HG03280 (cell line): Measurements from ENCODE around the gene GJD4.
A peak's percentile ranks its signal among the peaks of the same experiment; 100 is the strongest.

ENCODE experiments used
- ATAC-seq: cut with Tn5 transposase; IDR thresholded peaks from one replicate; pipeline ENCODE4 v1.9.1; 2021; ENCODE audit warnings: mild to moderate bottlenecking, moderate library complexity; ENCODE audit not compliant: unreplicated experiment

The GJD4 gene

DNA sequence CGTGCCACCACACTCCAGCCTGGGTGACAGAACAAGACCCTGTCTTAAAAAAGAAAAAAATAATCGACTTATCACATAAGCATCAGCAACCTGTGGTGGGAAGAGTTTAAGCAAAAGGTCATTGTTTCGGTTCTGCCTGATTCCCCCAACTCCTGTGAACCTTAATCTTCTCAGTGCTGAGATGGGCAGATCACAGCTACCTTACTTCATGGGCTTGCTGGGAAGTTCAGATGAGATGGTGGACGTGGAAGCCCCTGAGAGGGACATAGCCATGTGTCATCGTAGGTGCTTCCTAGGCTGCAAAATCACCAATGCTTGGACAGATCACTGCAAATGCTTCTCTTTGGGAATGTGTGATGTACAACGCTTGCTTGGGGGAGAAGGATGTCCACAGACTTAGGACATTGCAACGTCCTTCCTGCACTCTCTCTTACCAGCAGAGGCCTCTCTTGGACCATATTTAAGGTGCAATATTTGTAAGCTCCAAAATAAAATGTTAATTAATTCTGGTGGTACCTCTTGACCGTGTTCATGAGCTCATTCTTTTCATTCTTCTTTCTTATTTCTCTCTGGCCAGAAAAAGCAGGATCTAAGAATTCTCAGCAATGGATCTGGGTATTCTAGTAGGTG is 8.6 kb downstream of the GJD4 start:
- ATAC-seq, result no peak

DNA sequence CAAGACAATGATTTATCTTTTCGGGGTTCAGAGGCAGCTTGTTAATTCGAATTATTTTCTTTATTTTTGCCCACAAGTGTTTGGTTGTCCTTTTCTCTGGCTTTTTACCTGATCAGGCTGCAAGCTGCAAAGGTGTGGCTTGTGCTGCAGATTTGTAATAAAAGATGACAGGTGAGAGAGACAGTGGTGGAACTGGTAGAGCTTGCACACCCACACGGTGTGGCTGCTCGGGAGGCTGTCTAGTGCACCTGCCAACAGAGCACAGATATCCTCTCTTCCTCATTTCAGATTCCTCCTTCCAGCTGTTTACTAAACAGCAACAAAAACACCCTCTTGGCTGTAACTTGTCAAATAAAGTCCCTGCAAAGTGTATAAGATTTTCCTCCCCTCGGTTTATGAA is 9.2 kb downstream of the GJD4 start:
- ATAC-seq, result no peak

DNA sequence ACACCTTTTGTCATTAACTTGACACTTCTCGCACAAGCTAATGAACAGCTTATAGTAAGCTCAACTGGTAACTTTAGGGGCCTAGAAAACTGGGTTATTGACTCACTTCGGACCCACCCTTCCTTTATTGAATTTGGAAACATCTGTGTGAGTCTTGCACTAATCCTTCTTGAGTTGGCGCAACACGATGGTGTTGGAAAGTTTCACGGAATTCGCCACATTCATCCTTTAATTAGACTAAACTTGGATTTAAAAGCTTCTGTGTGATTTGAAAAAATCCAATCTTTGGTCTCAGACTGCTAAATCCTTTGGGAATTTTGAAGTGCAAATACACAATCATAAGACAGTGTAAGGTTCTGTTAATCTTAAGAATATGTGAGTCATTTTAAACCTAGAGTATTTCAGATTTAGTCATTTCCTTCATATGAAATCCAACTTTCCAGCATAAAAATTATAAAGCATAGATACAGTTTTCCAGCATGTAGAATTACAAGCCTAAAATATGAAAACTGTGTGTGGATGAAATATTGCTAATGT is 21.9 kb downstream of the GJD4 start:
- ATAC-seq, result no peak

DNA sequence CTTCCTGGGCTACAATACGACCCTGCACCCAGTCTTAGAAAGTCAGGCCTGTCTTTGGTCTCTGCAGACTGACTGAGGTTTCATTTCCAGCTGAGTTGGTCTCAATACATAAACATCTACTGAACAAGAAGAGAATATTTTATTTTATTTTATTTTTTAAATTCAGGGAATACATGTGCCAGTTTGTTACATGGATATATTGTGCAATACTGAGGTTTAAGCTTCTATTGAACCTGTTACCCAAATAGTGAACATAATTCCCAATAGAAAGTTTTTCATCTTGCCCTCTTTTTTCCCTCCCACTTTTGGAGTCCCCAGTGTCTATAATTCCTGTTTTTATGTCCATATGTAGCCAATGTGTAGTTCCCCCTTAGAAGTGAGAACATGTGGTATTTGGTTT is 26.3 kb downstream of the GJD4 start:
- ATAC-seq, result no peak

DNA sequence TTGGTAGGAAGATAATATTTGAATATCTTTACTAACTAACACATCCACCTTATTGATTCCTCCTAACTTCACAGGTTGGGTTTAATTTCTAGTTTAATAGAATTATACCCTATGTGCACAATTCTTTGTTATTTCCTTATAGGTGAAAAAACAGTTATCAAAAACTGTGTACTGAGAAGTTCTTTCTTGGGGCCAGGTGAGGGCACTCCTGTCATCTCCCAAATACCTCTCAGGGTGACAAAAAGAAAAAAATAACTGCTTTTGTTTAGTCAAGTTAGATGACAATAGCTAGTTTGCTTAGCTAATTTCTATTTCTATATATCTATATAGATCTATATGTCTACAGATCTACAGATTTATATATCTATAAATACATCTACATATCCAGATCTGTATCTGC is 26.9 kb downstream of the GJD4 start:
- ATAC-seq, result no peak

DNA sequence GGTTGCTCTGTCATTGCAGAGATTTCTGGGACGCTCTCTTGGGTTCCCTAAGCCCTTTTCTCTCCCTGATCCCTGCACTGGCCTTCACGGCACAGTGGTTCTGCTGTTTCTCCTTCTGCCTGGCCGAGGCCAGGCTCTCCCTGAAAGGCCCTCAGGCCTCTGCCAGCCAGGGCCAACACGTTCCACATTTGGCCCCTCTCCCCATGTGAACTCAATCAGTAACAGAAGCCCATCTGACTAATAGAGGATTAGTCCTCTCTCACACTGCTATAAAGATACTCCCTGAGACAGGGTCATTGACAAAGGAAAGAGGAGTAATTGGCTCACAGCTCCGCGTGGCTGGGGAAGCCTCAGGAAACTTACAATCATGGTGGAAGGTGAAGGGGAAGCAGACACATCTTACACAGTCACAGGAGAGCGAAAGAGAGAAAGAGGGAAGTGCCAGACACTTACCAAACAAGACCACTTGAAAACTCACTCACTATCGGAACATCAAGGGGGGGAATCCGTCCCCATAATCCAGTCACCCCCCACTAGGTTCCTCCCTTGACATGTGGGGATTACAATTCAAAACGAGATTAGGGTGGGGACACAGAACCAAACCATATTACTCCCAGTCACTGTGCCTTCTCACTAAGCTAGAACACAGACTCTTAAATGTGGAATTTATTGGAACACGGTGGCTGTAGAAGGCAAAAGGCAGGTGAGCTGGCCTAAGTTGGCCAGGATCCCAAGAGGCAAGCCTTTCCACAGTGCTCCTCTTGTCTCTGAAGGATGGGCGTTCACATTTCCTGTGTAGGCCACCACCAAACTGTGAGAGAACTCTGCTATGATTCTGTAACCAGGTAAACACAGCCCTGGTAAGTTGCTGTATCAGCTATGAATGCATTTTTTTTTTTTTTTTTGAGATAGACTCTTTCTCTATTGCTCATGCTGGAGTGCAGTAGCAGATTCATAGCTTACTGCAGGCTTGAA is 28.2 kb downstream of the GJD4 start:
- ATAC-seq, result no peak

DNA sequence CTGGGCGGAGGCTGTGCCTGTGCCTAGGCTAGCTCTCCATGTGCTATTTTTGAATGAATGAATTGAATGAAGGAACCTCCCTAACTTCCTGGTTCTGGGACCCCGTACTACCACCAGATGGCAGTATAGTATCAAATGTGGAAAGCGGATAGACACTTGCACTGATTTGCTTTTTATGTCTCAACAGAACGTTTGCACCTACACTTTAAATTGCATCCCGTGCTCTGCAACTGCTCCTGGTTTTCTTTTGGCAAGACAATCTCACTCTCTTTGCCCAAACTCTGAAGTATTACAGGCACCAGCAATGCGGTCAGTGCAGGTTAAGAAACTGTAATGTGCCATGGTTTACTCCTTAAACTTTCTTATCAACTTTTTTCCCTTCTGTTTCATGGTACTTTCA is 30.4 kb downstream of the GJD4 start:
- ATAC-seq, result peak; percentile 71

DNA sequence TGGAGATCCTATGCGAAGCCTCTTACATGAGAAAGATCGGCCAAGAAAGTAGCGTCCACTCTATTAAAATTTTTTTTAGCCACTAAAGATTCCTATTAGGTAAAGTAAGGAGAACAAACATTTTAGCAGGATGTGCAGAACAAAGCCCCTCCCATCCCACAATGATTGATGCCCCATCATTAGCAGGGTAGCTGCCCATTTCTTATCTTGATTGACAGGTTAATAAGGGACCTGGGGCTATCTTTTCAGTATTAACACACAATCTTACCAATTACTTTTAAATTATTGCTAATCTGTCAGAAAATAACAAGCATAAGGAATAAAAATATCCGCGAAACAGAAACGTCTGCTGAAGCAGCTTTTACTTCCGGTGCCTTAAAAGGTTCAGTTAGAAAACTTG is 31.8 kb downstream of the GJD4 start:
- no peak for ATAC-seq

DNA sequence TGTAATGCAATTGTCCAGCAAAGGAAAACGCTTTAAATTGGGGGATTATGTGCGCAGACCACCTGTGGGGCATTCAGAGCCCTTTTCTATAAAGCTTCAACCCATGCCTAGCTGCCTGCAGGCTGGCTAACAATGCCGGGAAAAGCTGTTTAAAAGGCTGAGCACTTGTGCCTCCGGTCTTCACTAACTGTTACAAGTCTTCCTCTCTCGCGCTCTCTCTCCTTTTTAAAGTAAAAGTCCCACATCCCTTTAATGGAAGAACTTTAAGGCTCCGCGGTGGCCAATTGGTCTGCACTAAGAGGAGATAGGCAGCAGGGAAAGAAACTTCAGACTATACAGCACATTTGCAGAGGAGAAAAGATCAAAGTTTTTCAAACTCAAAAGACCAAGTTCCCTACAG is 32.3 kb downstream of the GJD4 start:
- ATAC-seq, result no peak

DNA sequence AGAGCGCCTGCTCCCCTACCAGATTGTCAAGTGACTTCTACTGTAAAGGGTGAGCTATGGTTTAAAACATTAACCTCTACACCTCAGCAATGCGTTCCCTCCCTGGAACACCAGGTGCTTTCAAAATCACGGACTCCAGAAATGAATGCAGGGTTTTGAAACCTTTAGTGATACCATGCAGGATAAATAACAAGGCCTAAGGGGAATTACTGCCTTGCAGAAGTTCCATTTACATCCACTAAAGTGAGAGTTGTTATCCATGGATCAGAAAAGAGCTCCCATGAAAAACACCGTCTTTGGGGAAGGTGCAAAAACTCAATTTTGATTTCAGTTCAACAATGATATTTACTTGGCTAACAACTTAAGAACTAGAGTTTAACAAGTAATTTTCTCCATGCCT is 33.0 kb downstream of the GJD4 start:
- ATAC-seq, result no peak

DNA sequence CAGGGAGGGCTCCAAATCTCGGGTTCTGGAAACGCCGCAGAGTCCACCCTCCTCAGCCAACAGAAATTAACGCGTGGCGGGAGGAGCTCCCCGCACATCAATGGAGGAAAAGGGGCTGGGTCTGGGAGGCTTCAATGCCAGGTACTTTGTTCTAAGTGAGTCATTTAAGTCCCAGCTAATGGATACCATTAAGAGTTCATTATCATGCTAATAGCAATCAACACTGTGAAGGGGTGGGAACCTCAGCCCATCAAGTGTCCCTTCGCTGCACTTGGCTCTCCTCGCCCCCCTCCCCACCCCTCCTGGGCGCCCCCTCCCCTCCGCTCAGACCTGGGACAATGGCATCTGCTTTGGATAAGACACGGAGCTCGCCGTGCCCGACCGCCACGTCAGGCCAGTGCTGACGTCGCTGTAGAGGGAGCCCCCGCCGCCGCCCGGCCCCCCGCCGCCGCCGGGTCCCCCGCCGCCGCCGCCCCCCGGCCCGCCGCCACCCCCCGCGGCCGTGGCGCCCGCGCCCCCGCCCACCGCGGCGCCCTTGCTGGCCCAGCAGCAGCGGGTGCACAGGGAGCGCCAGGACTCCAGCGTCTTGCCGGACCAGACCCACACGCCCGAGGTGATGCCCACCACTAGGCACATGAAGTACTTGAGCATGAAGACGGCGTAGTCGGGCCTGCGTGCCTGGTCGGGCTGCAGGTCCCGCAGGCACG is 34.0 kb downstream of the GJD4 start:
- no peak for ATAC-seq

DNA sequence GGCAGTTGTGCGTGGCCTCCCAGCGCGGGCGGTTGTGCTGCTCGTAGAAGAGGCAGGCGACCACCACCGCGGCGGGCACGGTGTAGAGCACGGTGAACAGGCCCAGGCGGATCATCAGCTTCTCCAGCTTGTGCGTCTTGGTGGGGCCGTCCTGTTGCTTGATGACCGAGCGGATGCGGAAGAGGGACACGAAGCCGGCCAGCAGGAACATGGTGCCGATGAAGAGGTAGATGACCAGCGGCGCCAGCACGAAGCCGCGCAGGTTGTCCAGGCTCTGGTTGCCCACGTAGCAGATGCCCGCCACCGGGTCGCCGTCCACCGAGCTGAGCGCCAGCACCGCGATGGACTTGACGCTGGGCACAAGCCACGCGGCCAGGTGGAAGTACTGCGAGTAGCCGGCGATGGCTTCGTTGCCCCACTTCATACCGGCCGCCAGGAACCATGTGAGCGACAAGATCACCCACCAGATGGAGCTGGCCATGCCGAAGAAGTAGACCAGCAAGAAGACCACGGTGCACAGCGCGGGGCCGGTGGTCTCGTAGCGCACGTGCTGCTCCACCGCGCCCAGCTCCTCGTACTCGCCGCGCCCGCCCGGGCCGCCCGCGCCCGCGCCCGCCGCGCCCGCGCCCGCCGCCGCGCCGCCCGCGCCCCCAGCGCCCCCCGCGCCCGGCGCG is 34.7 kb downstream of the GJD4 start:
- ATAC-seq, result no peak

DNA sequence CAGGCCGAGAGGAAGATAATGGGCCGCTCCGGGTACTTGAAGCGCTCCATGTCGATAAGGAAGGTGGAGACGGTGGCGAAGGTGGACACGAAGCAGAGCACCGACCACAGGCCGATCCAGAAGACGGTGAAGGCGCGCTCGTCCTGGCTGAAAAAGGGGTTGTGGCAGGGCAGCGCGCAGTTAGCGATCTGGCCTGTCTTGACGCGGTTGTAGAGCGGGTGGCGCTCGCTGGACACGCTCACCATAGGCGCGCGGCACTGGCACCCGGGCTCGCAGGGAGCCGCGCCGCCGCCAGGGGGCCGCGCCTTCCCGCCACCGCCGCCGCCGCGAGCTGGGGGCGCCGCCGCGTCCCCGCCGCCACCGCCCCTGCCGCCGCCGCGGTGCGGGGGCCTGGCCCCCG is 35.3 kb downstream of the GJD4 start:
- ATAC-seq, result peak; percentile 26

DNA sequence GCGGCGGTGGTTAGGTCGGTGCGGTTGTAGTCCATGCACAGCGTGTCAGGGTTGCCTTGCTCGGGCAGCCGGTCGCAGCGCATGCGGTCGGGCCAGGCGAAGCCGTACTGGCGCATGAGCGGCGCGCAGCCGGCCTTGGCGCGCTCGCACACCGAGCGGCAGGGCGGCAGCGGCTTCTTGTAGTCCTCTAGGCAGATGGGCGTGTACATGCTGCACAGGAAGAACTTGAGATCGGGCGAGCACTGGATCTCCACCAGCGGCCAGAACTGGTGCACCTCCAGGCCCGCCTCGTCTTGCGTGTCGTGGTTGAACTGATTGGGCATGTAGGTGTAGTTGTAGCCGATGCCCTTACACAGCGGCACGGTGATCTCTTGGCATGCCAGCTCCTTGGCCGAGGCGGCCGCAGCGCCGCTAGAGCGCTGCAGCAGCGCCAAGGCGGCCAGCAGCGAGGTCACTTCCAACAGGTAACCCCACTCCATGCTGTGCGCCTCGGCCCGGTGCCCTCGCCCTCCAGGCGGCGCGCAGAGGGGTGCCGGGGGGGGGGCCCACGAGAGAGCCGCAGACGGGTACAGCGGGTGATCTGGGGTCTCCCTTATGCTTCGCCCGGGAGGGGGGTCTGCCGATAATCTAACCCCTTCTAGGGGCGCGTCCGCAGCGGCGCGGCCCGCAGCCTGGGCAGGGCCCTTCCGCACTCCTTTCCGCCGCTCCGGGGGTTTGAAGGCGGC is 36.0 kb downstream of the GJD4 start:
- peak; percentile 42 for ATAC-seq

DNA sequence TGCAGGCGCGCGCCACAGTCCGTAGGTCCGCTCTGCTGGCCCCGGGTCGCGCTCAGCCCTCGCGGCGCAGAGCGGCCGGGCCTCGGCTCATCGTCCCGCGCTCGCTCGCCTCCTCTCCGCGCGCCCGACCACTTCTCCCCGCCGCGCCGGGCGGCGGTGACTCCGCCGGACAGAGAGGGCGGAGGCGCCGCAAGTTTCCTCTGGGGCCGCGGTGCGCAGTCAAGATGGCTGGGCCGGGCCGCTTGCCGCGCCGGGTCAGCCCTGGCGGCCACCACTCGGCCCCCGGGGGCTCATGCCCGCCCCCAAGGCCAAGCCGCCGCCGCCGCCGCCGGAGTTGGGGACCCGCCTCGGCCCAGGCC is 36.5 kb downstream of the GJD4 start:
- ATAC-seq, result peak; percentile 30

DNA sequence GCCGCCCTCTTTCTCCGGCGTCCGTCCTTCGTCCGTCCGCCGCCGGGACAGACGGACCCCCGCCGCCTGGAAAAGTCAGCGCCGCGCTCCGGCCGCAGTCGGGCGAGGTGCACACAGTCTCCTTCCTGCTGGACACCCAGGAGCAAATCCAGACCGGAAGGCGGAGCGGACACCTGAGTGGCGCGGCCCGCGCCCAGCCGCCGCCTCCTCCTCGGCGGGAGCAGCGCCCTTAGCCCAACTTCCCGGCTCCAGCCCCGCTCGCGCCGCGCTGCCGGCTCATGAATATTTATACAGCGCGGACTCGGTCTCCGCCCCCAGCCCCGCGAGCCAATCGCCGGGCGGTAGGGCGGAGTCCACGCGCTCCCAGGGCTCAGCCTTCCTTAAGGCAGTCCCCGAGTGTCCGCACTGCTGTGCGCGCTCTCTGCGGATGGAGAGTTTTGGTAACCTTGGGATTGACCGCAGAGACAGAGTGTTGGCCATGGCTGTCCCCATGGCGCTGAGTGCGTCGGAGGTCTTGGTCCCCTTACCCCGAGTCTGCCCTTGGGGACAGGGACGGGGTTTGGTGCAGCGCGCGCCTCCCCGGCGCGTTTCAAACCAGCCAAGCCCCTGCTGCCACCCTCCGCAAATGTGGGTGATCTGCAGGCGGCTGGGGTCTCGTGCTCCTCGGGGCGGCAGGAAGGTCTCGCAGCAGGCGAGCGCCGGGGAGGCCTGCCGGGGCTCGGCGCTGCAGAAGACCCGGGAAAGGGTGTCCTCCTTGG is 37.1 kb downstream of the GJD4 start, which contains the start of gene FZD8:
FZD8 (minus strand) TSS at position 262 of the 758 bp plus-strand sequence. CDS start 867 bp downstream, outside the sequence.
- peak; percentile 87 for ATAC-seq

DNA sequence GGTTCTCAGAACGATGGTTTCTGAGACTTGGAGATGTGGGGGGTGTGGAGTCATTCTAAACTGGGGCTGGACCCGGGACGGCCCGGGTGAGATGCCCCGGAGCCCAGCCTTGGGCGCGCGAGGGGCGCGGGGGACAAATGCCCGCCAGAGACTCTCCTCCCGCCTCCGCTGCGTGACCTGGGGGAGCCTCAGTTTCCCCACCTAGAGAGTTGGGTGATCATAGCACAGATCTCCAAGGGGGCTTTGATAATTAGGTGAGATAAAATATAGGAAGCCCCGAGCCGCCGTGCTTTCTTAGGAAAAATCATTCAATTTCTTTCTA is 37.6 kb downstream of the GJD4 start:
- no peak for ATAC-seq

DNA sequence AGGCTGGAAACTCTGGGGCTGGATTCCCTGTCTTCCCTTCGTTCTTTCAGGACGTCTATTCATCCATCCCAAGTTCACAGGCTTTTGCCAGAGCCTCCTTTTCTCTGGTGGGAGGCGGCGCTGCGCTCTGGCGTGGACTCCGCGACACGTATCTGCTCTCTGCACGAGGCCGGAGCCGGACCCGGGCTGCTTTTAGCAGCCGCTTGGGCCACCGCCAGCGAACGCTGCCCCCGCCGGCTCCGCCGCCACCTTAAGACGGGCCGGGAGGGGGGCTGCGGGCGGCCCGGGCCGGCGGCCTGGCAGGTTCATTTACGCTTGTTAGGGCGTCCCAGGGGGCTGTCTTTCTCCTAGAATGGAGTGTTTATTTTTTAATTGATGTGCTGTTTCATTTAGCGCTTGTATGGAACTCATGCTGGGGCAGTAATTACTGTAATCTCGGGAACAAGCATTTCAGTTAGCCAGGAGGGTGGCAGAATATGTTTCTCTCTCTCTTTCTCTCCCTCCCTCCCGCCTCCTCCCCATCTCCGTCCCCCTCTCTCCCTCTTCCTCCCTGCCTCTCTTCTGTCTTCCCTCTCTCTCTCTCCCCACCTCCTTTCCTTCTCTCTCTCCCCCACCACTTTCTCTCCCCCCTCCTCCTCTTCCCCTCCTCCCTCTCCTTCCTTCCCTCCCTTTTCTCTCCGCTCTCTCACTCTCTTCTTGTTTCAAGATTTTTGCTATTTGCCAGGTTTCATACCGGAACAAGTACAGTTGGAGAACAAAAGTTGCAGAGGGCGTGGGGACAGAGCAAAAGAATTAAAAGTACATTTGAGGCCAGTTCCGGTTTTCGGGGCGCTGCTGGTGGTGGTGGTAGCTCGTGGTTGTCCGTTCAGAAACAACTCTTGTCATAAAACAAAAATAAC is 38.3 kb downstream of the GJD4 start:
- ATAC-seq, result no peak
